Activated T-cell treated with anti-CD3 and anti-CD28 coated beads for 1 hour (primary cell): ENCODE measurements around the gene BABAM2.

Source experiments
- DNase-seq: peaks from one replicate; pipeline ENCODE4 v3.0.0-alpha.2; 2020; ENCODE audit warnings: low read depth

BABAM2 gene

DNA sequence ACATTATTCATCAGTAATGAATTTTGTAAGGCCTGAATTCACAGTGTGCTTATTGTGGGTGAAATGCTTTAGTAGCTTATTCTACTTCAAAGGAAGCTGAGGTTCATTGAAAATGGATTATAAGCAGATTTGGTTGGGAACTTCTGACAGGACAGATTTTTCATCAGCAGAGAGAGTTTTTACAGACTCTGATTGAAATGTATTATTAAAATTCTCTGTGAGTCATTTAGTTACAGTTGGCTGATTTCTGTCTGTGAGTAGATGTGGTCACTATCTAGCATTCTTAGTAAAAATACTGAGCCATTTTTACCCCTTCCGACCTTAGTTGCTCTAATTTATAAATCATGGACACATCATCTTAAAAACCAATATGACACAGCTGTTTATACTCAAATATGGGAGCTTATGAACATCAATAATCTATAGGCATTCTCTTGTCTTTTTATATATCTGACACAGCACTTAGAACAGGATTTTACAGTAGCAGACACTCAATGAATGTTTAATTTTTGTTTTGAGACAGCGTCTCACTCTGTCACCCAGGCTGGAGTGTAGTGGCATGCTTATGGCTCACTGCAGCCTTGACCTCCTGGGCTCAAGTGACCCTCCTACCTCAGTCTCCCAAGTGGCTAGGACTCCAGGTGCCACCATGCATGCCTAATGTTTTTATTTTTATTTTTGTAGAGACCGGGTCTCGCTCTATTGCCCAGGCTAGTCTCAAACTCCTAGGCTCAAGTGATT is 239.6 kb downstream of the BABAM2 start:
- DNase-seq = no peak

DNA sequence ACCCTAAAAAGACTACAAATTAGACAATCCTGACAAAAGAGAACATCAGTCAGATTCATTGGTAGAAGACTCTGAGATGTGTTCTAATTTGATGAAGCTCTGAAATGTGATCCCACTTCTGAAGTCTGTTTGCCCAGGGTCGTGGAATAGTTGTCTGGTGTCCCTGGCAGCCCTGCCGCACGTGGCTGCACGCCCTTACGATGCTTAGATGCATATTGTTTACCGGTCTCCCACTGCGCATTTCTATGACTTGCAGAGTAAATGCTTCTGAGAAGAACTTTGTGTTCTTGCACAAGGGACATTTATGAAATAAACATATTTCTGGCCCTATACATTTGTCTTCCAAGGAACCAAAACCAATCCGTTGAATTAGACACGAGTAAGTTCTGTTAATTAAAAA is 243.2 kb downstream of the BABAM2 start:
- no peak for DNase-seq

DNA sequence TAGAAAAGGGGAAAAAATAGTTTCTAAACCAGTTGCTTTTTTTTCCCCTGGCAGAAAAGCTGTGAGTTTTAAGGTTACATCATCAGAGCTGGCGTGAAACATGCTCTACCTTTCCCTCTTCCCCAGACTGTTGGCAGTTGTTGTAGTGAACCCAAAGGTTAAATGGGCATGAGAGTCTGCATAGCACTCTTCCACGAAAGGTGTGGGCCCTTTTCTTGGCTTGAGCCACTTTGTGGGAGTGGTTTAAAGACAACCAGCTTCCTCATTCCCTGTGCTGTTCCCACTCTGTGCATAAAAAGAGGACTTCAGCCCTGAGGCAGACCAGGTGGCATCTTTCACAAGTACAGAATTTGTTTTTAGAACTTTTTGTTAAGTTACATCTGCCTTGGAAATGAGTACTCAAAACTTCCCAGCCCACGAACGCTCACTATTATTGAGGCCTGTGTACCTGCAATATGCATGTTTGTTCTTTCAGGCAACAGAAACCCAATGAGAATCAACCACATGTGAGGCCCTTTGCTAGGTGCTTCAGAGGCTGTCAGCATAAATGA is 243.8 kb downstream of the BABAM2 start:
- DNase-seq = no peak

DNA sequence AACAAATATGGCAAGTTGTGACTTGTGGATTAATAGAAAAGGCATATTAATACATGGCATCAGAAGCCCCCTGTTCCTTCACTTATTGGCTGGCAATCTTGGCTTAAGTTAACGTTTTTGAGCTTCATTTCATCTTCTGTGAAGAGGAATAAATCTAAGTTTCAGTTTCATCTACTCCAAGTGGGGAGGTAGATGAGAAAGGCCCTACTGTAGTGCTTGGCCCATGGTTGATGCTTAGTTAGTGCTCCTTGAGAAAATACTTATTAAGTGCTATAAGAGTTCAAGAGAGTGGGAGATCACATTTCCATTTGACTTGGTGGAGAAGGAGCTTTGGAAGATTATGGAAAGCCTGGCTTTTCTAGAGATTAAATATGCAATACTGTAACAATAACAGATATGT is 244.3 kb downstream of the BABAM2 start:
- no peak for DNase-seq

DNA sequence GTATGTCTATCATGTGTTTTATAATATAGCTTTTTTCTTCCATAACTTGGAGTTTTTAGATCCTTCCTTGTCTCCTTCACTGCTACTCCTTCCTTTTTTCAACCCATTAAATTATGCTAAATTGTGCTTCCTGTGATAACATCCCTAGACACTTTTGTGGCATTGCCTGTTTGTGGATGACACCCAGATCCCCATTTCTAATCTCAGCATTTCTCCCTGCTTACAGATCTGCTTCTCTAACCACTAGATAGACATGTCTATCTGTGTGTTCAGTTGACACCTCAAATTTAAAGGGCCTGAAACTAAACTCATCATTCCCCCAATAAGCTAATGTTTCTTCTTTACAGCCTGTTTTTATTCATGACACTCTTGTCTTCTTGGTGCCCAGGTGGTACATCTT is 244.8 kb downstream of the BABAM2 start:
- no peak for DNase-seq

DNA sequence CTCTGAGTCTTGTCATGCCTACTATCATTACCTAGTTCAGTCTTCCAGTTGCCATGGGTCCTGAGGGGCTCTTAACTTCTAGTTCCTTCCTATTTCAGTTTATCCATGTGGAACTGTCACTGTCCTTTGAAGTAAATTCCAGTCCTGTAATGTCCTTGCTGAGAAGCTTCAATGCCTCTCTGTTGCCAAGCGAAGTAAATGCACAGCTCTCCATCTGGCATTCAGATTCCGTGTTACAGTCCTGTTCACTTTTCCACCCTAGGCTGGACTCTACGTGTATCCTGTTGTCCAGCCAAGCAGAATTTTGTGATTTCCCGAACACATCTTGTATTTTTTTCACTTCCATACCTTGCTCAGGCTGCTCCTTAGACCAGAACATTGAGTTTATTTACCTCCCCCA is 245.3 kb downstream of the BABAM2 start:
- DNase-seq = no peak

DNA sequence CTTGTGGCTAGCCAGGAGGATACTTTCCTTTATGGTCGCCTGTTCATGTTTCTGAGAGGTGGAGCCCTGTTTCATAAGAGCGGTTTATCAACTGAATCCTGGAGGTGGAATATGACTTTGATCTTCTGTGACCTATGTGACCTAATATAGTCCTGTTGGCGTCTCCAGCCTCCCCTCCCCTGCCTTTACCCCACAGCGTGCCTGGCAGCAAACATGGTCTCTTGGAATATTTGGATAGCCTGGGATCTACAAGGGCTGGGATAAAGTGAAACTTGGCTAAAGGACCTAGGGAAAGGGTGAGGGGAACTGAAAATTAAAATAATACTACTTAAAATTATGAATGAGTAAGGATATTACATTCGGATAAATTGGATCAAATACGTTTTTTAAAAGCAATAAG is 246.0 kb downstream of the BABAM2 start:
- no peak for DNase-seq

DNA sequence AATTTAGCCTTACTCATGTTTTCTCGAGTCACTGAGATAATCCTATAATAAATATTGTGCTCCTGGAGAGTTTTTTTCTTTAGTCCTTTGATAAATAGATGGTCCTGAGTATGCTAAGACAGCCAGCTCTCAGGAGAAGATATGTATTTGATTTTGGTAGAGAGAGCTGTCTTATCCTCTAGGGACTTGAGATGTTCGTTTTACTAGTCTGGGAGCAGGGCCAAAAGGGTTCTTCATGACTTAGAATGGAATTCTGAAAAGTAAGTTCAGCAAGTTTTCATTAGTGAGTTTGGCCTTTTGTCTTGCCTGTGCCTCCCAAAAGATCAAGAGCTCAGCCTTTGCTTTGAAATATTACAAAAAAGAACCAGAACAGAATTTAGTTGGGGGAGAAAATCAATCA is 246.7 kb downstream of the BABAM2 start:
- DNase-seq = no peak

GRCh38 chr2:28142386-28142785 is 251.9 kb downstream of the BABAM2 start:
- DNase-seq = no peak

DNA sequence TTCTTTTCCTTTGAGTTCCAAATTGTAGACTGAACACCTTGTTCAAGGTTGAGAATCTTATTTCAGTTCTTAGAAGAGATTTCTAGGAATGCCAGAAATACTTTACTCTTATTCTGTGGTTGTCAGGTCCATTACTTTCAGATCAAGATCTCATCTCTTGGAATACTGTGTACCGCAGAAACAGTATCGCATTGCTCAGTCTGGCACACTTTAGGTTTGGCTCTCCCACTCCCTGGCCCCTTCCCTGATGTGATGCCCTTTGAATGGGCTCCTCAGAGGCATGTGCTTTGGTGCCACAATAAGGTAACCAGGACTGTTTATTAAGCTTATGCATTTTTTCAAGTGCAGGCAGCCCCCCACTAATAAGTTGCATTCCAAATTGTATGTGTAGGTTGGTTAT is 257.5 kb downstream of the BABAM2 start:
- no peak for DNase-seq

DNA sequence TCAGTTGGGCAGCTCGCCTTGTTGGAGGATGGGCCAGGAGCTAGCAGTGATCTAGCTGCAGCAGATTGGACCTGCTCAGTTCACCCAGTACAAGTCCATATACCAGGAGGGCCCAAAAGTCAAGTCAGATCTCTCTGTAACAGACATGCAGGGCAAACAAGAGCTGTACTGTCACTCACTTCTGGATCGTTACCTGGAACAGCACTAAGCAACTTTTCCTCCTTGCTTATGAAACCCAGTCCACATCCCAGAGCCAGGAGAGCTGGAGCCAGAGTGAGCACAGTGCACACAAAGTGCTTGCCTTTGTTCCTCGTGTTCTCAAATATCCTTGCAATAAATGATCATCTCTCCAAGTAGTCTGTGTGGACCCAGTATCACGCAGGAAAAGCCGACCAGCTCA is 258.0 kb downstream of the BABAM2 start:
- no peak for DNase-seq

DNA sequence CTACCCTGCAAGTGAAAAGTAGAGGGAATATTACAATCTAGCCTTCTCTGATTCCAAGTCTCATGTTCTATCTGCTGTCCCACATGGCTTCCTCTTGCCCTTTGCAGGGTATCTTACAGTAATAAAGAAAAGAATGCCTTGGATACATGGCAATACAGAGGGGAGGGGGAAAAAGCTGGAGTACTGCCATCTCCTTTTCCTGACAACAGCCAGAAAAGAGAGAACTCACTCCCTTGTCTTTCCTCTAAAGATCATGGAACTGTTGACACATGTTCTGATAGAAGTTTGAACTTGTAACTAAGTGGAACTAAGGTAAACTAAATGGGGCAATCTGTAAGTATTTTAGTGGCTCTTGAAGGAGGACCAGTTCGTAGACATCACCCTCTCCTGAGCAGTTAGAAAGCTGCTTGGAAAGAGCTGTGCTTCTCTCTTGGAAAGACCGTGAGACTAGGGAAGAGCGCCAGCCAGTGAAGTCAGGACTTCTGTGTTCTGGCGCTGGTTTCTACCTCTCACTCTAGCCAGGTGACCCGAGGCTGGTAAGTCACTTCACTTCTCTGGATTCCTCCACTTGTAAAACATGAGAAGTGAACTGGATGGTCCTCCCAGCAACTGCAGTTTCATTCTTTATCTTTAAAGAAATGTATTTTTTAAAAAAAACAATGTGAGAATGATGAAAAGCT is 259.8 kb downstream of the BABAM2 start:
- no peak for DNase-seq

DNA sequence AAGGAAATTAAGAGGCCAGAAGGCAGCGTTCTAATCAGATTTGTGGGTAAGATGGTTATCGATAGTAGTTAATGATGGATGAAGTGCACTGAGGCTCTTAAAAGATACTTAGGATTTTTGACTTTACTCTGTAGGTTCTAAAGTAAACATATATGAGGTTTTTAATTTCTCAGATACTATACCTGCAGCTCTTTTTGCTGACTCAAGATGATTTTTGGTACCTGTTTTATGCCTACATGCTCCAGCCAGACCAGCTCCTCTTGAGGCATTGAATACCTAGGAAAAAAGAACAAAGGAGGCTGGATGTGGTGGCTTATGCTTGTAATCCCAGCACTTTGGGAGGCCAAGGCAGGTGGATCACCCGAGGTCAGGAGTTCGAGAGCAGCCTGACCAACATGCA is 260.5 kb downstream of the BABAM2 start:
- no peak for DNase-seq

DNA sequence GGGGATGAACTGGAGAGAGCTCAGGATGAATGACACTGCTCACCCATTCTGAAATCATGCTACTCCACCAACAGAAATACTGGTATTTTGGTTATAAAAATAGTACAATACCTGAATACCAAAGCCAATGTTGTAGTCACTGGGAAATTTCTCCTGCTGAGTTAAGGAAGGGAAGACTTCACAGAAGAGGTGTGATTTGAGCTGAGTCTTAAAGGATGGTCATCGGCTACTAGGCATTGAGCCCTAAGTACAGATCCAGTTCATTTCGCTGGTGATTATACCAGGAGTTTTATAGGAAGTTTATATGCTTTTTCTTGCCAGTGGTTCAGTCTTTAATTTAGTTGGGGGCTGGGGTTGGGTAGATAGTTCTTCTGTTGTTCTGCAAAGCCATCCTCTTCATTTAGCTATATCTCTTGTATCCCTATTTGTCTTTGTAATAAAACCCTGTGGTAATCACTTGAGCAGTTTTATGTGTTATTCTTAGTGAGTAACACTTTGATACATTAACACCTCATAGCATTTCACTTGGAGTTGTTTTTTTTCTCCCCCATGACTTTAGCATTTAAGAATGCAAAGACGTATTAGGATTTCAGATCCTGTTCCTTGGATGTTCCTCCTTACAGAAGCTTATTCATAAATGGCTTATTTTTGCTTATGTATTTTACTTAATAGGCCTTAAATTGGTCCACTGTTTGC is 262.2 kb downstream of the BABAM2 start:
- no peak for DNase-seq

DNA sequence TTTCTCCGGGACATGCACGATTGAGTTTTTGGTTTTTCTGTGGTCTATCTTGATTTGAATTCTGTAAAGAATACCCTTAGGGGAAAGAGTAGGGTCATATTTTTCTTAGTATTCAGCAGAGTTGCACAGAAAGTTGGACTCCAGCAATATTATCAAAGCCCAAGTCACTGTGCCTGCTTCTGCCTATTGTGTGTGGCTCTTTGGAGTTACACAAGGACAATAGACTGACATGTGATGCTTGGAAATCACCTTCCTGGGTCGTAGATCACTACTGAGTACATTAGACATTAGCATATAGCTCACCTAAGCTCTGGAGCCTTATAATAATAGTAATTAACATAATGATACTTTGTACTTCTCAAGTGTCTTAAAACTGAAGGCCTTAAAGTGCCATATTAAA is 263.3 kb downstream of the BABAM2 start:
- DNase-seq = no peak

DNA sequence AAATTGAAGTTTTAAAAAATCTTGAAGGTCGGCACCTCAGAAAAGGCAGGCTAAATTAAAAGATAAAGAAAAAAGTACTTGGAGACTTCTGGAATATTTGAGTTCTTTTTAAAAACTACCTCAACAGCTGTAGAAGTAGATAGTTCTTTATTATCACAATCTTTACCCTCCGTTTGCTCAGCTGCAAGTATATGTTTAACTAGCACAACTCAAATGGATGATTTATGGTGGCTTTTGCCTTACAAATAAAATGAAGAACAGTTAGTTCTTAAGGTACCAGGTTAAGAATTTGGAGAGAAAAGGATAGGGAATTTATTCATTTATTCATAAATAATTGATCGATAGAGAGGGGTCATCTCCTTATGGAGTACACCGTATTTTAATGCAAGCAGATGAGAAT is 264.6 kb downstream of the BABAM2 start:
- no peak for DNase-seq

DNA sequence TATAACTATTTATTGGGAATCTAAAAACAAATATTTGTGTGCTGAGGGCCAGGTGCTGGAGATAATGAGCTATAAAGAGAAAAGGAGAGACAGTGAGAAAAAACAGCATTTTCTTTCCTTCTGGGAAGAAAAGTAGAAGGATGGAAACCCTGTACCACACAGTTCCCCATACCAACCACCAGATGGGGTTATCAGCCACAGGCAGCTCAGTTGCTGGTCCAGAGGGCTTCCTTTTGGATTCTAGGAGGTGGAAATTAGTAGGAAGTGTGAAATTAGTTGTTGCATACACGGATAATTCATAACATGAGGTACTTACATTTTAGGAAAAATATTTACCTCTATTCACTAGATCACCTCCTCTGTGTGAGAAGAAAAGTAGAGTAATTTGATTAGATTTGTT is 265.1 kb downstream of the BABAM2 start:
- no peak for DNase-seq

DNA sequence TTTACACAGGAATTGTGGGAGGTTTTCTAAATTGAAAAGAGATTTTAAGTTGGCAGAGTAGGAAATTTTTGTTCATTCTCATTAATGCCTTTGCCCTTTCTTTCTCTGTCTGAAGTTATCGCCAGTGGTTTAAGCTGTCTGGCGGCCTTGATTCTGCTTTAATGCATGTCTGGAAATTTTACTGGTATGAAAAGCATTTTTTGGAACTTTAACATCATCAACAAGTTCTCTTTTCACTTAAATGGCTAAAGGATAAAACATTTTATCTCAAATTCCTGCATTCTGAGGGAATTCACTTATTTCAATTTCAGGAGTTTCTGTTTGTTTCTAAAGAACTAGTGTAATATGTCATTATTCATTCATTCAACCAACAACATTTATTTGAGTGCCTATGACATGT is 268.3 kb downstream of the BABAM2 start:
- DNase-seq = no peak

GRCh38 chr2:28160986-28161425 is 270.5 kb downstream of the BABAM2 start:
- DNase-seq = no peak

GRCh38 chr2:28161466-28161865 is 270.9 kb downstream of the BABAM2 start:
- DNase-seq = no peak

- no peak for DNase-seq
These were observed 272.0 kb downstream of the BABAM2 start for GRCh38 chr2:28162564-28162963.

- DNase-seq = no peak
These were observed 272.5 kb downstream of the BABAM2 start for GRCh38 chr2:28163028-28163427.
